WTC11 (cell line): ENCODE measurements around the gene GPR61. TPM values are rescaled to one million over a fixed set of nuclear protein-coding genes. Genes with fewer than 3 reads are reported as not detected.

Experiments used
- ATAC-seq: fragments of 200-7000 bp; cut with Tn5 transposase; 2 replicates; pipeline ENCODE4 v1.10.0; 2021; ENCODE audit warnings: mild to moderate bottlenecking, moderate library complexity
- CTCF ChIA-PET: fragments of 300-600 bp; sonication (Branson Sonifier 250); formaldehyde crosslinking; loops from one replicate; lab custom pipeline; 2021; ENCODE audit warnings: antibody characterized with exemption; lab: Charles Lee
- POLR2A ChIA-PET: fragments of 350-600 bp; sonication (Branson Sonifier 250); formaldehyde crosslinking; loops from one replicate; lab custom pipeline; 2021; ENCODE audit warnings: antibody characterized with exemption; lab: Charles Lee
- DNase-seq: peaks from one replicate; pipeline ENCODE4 v3.0.0; 2021; ENCODE audit warnings: low spot score
- H3K27ac Mint-ChIP-seq: 2 replicates; pipeline ENCODE4 v1.8.0; 2021; ENCODE audit warnings: mixed read lengths
- H3K27me3 Mint-ChIP-seq: 2 replicates; pipeline ENCODE4 v1.8.0; 2021; ENCODE audit warnings: low read depth, mild to moderate bottlenecking, moderate library complexity, mixed read lengths
- H3K36me3 Mint-ChIP-seq: 2 replicates; pipeline ENCODE4 v1.8.0; 2021; ENCODE audit warnings: mixed read lengths
- H3K4me1 Mint-ChIP-seq: 2 replicates; pipeline ENCODE4 v1.8.0; 2022; ENCODE audit warnings: mixed read lengths
- H3K4me3 Mint-ChIP-seq: 2 replicates; pipeline ENCODE4 v1.8.0; 2021; ENCODE audit warnings: mild to moderate bottlenecking, moderate library complexity, mixed read lengths
- H3K9me3 Mint-ChIP-seq: 2 replicates; pipeline ENCODE4 v1.8.0; 2021; ENCODE audit warnings: mixed read lengths
- ELF4 ChIP-seq: sonication (generic); formaldehyde crosslinking; IDR thresholded peaks from 2 replicates; pipeline ENCODE4 v1.8.1; 2022; ENCODE audit warnings: low read depth, mild to moderate bottlenecking, moderate library complexity, missing genetic modification reagents
- JAZF1 ChIP-seq: fragments of 250-450 bp; sonication (Bioruptor Pico); IDR thresholded peaks from 2 replicates; pipeline ENCODE4 v1.9.0; 2021; ENCODE audit warnings: moderate library complexity, mild to moderate bottlenecking, inconsistent platforms
- KAT7 ChIP-seq: sonication (generic); formaldehyde crosslinking; IDR thresholded peaks from 2 replicates; pipeline ENCODE4 v1.8.1; 2023; ENCODE audit warnings: missing genetic modification reagents, mild to moderate bottlenecking, borderline replicate concordance
- TCF7 ChIP-seq: sonication (generic); formaldehyde crosslinking; IDR thresholded peaks from 2 replicates; pipeline ENCODE4 v1.8.0; 2022; ENCODE audit warnings: mild to moderate bottlenecking, low read depth, missing genetic modification reagents, moderate library complexity
- TEAD4 ChIP-seq: sonication (generic); formaldehyde crosslinking; IDR thresholded peaks from 2 replicates; pipeline ENCODE4 v1.8.0; 2022; ENCODE audit warnings: mild to moderate bottlenecking, missing genetic modification reagents
- ZBTB21 ChIP-seq: sonication (generic); formaldehyde crosslinking; IDR thresholded peaks from 2 replicates; pipeline ENCODE4 v1.8.1; 2023; ENCODE audit warnings: mild to moderate bottlenecking, missing genetic modification reagents, borderline replicate concordance
- ZNF121 ChIP-seq: sonication (generic); formaldehyde crosslinking; IDR thresholded peaks from 2 replicates; pipeline ENCODE4 v1.8.0; 2023; ENCODE audit warnings: missing genetic modification reagents
- ZNF263 ChIP-seq: sonication (generic); formaldehyde crosslinking; IDR thresholded peaks from 2 replicates; pipeline ENCODE4 v1.8.1; 2022; ENCODE audit warnings: low read depth, mild to moderate bottlenecking, moderate library complexity, missing genetic modification reagents
- total RNA-seq: library from RNA; stranded (reverse); gene quantifications from 3 replicates; pipeline ENCODE4 v1.2.3, GENCODE V29; 2021
- TF ChIP-seq, protein P1 (sequence below): sonication (generic); formaldehyde crosslinking; IDR thresholded peaks from 2 replicates; pipeline ENCODE4 v1.8.0; 2023; ENCODE audit warnings: missing genetic modification reagents
- TF ChIP-seq, protein P2 (sequence below): fragments of 250-450 bp; sonication (Bioruptor Pico); IDR thresholded peaks from 2 replicates; pipeline ENCODE4 v1.9.0; 2021; ENCODE audit warnings: moderate library complexity, mild to moderate bottlenecking, inconsistent platforms, borderline replicate concordance
- TF ChIP-seq, protein P3 (sequence below): sonication (generic); formaldehyde crosslinking; IDR thresholded peaks from 2 replicates; pipeline ENCODE4 v1.8.0; 2023; ENCODE audit warnings: mild to moderate bottlenecking, missing genetic modification reagents
- TF ChIP-seq, protein P4 (sequence below): sonication (generic); formaldehyde crosslinking; IDR thresholded peaks from 2 replicates; pipeline ENCODE4 v1.8.1; 2022; ENCODE audit warnings: missing genetic modification reagents, borderline replicate concordance
- TF ChIP-seq, protein P5 (sequence below): sonication (generic); formaldehyde crosslinking; IDR thresholded peaks from 2 replicates; pipeline ENCODE4 v1.8.0; 2023; ENCODE audit warnings: missing genetic modification reagents, mild to moderate bottlenecking, borderline replicate concordance

Gene GPR61
- total RNA-seq, 1 experiment from 2014 or later, result 0.42 TPM

DNA sequence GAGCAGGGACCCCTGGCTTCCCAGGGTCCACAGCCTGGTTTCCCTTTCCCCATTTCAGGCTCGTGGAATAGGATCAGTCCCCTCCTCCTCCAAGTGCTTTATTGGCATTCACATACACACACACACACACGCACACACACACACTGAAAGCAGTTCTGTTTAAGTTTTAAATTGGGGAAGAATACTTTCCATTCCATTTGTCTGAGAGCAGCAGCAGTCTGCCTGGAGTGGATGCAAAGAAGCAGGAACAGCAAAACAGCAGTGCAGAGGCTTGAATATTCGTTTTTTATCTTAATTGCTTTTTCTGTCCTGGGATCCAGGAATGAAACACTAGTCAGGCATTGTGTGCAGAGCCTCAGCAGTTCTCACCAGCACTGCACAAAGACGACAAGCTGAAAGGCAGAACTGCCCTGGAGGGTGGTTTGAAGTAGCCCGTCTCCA is 38.7 kb upstream of the GPR61 start:
- no peak for ATAC-seq
- Mint-ChIP-seq H3K27ac (no peak overlapping the region), H3K9me3 (no peaks in the 10 kb centered on the region), H3K27me3 (peaks cover under 1% of the 10 kb centered on the region; the same call in 1 of the 2 replicates), H3K36me3 (no peaks in the 10 kb centered on the region), H3K4me3 (no peak overlapping the region), H3K4me1 (peaks cover 28% of the 10 kb centered on the region)
- POLR2A ChIA-PET, result no interaction called here
- CTCF ChIA-PET, result interaction anchor here (0.7 to 13.8 kb wide), 7 partner anchors 7 to 809 kb away, joined by 3 to 740 read pairs (median 10); partner anchors contain the start of genes AMIGO1, GPR61 and SORT1
- TF ChIP-seq ELF4 (CRISPR knock-in tag), result no peak
- TF ChIP-seq, protein P1, sequence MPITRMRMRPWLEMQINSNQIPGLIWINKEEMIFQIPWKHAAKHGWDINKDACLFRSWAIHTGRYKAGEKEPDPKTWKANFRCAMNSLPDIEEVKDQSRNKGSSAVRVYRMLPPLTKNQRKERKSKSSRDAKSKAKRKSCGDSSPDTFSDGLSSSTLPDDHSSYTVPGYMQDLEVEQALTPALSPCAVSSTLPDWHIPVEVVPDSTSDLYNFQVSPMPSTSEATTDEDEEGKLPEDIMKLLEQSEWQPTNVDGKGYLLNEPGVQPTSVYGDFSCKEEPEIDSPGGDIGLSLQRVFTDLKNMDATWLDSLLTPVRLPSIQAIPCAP (CRISPR knock-in tag), result no peak
- TF ChIP-seq, protein P2, sequence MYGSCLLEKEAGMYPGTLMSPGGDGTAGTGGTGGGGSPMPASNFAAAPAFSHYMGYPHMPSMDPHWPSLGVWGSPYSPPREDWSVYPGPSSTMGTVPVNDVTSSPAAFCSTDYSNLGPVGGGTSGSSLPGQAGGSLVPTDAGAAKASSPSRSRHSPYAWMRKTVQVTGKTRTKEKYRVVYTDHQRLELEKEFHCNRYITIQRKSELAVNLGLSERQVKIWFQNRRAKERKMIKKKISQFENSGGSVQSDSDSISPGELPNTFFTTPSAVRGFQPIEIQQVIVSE, result no peak
- no peak for TF ChIP-seq JAZF1 (CRISPR knock-in tag)
- no peak for TF ChIP-seq ZNF121 (CRISPR knock-in tag)
- TF ChIP-seq, protein P3, sequence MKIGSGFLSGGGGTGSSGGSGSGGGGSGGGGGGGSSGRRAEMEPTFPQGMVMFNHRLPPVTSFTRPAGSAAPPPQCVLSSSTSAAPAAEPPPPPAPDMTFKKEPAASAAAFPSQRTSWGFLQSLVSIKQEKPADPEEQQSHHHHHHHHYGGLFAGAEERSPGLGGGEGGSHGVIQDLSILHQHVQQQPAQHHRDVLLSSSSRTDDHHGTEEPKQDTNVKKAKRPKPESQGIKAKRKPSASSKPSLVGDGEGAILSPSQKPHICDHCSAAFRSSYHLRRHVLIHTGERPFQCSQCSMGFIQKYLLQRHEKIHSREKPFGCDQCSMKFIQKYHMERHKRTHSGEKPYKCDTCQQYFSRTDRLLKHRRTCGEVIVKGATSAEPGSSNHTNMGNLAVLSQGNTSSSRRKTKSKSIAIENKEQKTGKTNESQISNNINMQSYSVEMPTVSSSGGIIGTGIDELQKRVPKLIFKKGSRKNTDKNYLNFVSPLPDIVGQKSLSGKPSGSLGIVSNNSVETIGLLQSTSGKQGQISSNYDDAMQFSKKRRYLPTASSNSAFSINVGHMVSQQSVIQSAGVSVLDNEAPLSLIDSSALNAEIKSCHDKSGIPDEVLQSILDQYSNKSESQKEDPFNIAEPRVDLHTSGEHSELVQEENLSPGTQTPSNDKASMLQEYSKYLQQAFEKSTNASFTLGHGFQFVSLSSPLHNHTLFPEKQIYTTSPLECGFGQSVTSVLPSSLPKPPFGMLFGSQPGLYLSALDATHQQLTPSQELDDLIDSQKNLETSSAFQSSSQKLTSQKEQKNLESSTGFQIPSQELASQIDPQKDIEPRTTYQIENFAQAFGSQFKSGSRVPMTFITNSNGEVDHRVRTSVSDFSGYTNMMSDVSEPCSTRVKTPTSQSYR, result no peak
- no peak for TF ChIP-seq TCF7 (CRISPR knock-in tag)
- TF ChIP-seq ZBTB21 (CRISPR knock-in tag), result no peak
- TF ChIP-seq ZNF263 (CRISPR knock-in tag), result no peak
- no peak for TF ChIP-seq KAT7 (CRISPR knock-in tag)
- no peak for TF ChIP-seq TEAD4 (CRISPR knock-in tag)
- TF ChIP-seq, protein P4, sequence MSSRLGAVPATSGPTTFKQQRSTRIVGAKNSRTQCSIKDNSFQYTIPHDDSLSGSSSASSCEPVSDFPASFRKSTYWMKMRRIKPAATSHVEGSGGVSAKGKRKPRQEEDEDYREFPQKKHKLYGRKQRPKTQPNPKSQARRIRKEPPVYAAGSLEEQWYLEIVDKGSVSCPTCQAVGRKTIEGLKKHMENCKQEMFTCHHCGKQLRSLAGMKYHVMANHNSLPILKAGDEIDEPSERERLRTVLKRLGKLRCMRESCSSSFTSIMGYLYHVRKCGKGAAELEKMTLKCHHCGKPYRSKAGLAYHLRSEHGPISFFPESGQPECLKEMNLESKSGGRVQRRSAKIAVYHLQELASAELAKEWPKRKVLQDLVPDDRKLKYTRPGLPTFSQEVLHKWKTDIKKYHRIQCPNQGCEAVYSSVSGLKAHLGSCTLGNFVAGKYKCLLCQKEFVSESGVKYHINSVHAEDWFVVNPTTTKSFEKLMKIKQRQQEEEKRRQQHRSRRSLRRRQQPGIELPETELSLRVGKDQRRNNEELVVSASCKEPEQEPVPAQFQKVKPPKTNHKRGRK (CRISPR knock-in tag), result no peak
- DNase-seq, result no peak

DNA sequence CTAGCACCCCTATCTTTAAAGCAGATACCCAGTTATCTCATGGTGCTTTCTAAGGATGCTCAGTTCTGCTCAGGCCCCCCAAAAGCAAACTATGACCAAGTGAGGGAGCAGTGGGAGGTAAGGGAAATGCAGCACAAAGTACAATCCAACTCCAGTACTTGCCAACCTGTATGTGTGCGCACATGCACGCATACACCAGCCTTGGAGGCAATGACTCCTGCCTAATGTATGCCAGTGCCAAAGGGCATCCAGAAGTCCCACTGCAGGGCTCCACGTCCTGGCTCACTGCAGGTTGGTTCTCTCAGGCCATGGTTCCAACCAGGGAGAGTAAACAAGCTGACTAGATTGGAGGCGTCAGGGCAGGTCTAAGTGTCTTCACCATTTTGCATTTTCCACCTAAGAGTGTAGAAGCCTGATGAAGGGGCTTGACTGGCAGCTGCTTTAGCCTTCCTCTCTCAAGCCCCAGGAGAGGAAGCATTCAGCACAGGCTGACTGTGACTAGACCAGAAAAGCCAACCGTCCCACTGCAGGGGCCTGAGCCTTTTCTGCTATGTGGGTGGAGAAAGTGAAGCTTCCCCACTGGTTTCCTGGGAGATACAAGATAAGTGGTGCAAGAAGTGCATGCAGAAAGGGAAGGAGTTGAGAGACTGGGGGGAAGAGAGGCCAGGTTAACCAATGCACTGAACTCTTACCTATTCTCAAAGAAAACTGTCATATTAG is 37.9 kb upstream of the GPR61 start:
- DNase-seq, result no peak
- Mint-ChIP-seq H3K27ac (no peak overlapping the region), H3K4me3 (no peak overlapping the region), H3K9me3 (no peaks in the 10 kb centered on the region)
- POLR2A ChIA-PET, result no interaction called here
- TF ChIP-seq, protein P5, sequence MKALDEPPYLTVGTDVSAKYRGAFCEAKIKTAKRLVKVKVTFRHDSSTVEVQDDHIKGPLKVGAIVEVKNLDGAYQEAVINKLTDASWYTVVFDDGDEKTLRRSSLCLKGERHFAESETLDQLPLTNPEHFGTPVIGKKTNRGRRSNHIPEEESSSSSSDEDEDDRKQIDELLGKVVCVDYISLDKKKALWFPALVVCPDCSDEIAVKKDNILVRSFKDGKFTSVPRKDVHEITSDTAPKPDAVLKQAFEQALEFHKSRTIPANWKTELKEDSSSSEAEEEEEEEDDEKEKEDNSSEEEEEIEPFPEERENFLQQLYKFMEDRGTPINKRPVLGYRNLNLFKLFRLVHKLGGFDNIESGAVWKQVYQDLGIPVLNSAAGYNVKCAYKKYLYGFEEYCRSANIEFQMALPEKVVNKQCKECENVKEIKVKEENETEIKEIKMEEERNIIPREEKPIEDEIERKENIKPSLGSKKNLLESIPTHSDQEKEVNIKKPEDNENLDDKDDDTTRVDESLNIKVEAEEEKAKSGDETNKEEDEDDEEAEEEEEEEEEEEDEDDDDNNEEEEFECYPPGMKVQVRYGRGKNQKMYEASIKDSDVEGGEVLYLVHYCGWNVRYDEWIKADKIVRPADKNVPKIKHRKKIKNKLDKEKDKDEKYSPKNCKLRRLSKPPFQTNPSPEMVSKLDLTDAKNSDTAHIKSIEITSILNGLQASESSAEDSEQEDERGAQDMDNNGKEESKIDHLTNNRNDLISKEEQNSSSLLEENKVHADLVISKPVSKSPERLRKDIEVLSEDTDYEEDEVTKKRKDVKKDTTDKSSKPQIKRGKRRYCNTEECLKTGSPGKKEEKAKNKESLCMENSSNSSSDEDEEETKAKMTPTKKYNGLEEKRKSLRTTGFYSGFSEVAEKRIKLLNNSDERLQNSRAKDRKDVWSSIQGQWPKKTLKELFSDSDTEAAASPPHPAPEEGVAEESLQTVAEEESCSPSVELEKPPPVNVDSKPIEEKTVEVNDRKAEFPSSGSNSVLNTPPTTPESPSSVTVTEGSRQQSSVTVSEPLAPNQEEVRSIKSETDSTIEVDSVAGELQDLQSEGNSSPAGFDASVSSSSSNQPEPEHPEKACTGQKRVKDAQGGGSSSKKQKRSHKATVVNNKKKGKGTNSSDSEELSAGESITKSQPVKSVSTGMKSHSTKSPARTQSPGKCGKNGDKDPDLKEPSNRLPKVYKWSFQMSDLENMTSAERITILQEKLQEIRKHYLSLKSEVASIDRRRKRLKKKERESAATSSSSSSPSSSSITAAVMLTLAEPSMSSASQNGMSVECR (CRISPR knock-in tag), result no peak
- TF ChIP-seq, all 79 proteins: peak for 0
- ATAC-seq, result no peak
- Mint-ChIP-seq H3K27me3 (peaks cover 3% of the 10 kb centered on the region; the same call in 1 of the 2 replicates), H3K4me1 (peaks cover 28% of the 10 kb centered on the region), H3K36me3 (no peaks in the 10 kb centered on the region)
- CTCF ChIA-PET, result interaction anchor here (0.8 to 13.8 kb wide), 5 partner anchors 8 to 44 kb away, joined by 3 to 740 read pairs (median 5); partner anchors contain the start of genes CYB561D1 and GPR61
